Measurements from ENCODE around the gene PTPRT. TPM values are rescaled to one million over a fixed set of nuclear protein-coding genes. Genes with fewer than 3 reads are reported as not detected.

PTPRT gene
- total and polyA plus RNA-seq, 2 of the 4 experiments (the other 2 are of a cell fraction), result not detected

- DNase-seq (no peak), ATAC-seq (ENCODE audit: low read depth) (no peak)
- intact Hi-C loops (cut with micrococcal nuclease), result no loop called here
- H3K4me1 ChIP-seq (ENCODE audit: control insufficient read depth, insufficient read depth, low read length), result no peaks in the 10 kb centered on the region
- no peak overlapping the region for H2AK5ac ChIP-seq (ENCODE audit: low read depth, low read length)
- H3K56ac ChIP-seq (ENCODE audit: extremely low read depth, insufficient read depth, low read length), result no peak overlapping the region
- no peak overlapping the region for H2BK20ac ChIP-seq (ENCODE audit: low read depth, low read length)
- 17% methylated on average over 3 of the region's 9 CpGs; no CpG with 5 or more reads in 1 of the 2 experiments for WGBS, 2 experiments (ENCODE audit: extremely low coverage in 2 of 2, insufficient read length in 1 of 2)
- H3K9me3 ChIP-seq (ENCODE audit: control insufficient read depth, insufficient read depth, low read length), result peaks cover 10% of the 10 kb centered on the region
- H3K4ac ChIP-seq (ENCODE audit: low read depth, low read length), result no peak overlapping the region
- H2BK5ac ChIP-seq (ENCODE audit: low read depth, low read length, poor library complexity, severe bottlenecking), result no peak overlapping the region
- in situ Hi-C loops (cut with MboI; ENCODE audit: low sequenced_read_pairs), result no loop called here
- no peak overlapping the region for H3K9ac ChIP-seq (ENCODE audit: low read depth, low read length)
- no peak overlapping the region for H2AFZ ChIP-seq (replicated peaks; ENCODE audit: low read length, poor library complexity)
- CTCF ChIA-PET, result no interaction called here
- no peak overlapping the region for H3K27ac ChIP-seq (ENCODE audit: insufficient read depth, low read length)
- no peaks in the 10 kb centered on the region for H3K36me3 ChIP-seq (ENCODE audit: control insufficient read depth, insufficient read depth, low read length)
- TF ChIP-seq CTCF (conservative IDR thresholded peaks at IDR 0.05; ENCODE audit: low read depth, low read length) (no peak), MAZ (IDR thresholded peaks at IDR 0.05; ENCODE audit: borderline replicate concordance, low read depth, low read length) (no peak), NFE2L2 (IDR thresholded peaks at IDR 0.05; ENCODE audit: low read depth, low read length) (no peak), RFX5 (IDR thresholded peaks at IDR 0.05; ENCODE audit: low read depth, low read length) (no peak), CEBPB (IDR thresholded peaks at IDR 0.05; ENCODE audit: low read depth, low read length) (no peak), MAFK (IDR thresholded peaks at IDR 0.05; ENCODE audit: low read depth, low read length) (no peak), USF2 (IDR thresholded peaks at IDR 0.05; ENCODE audit: low read depth, low read length) (no peak), BHLHE40 (IDR thresholded peaks at IDR 0.05; ENCODE audit: low read depth, low read length) (no peak), RAD21 (IDR thresholded peaks at IDR 0.05; ENCODE audit: low read length) (no peak), RCOR1 (IDR thresholded peaks at IDR 0.05; ENCODE audit: insufficient replicate concordance, low read length) (no peak), MXI1 (IDR thresholded peaks at IDR 0.05; ENCODE audit: borderline replicate concordance, low read depth, low read length) (no peak), CHD1 (IDR thresholded peaks at IDR 0.05; ENCODE audit: low read depth, low read length) (no peak), ELK1 (IDR thresholded peaks at IDR 0.05; ENCODE audit: borderline replicate concordance, low read depth, low read length) (no peak), POLR2A (IDR thresholded peaks at IDR 0.05; ENCODE audit: low read depth, low read length) (no peak), FOS (IDR thresholded peaks at IDR 0.05; ENCODE audit: low read depth, low read length) (no peak)
- no peak overlapping the region for H3K23ac ChIP-seq (ENCODE audit: low read depth, low read length)
- no peak overlapping the region for H4K91ac ChIP-seq (ENCODE audit: insufficient read depth, low read depth, low read length)
- no peaks in the 10 kb centered on the region for H3K27me3 ChIP-seq (ENCODE audit: control insufficient read depth, insufficient read depth, low read length)
- no peak overlapping the region for H2BK120ac ChIP-seq (ENCODE audit: low read depth, low read length)
- H3K79me1 ChIP-seq (ENCODE audit: low read depth in 1 of 2, low read length in 2 of 2), result no peaks in the 10 kb centered on the region
- dilution Hi-C loops (cut with HindIII; ENCODE audit: low sequenced_read_pairs, unreplicated experiment), result no loop called here
- no peak overlapping the region for H4K8ac ChIP-seq (ENCODE audit: low read depth in 2 of 2, low read length in 2 of 2)
- no peak overlapping the region for H2BK15ac ChIP-seq (ENCODE audit: low read depth, low read length)
- H4K5ac ChIP-seq (ENCODE audit: low read depth, low read length), result no peak overlapping the region
- H4K20me1 ChIP-seq (ENCODE audit: insufficient read depth, low read length), result no peaks in the 10 kb centered on the region
- H3K4me3 ChIP-seq (ENCODE audit: insufficient read depth, low read depth, low read length), result no peak overlapping the region
- H3K18ac ChIP-seq (ENCODE audit: low read depth, low read length), result no peak overlapping the region
- no peak overlapping the region for H3K14ac ChIP-seq (replicated peaks; ENCODE audit: low read depth, low read length)
- no peak overlapping the region for H2AK9ac ChIP-seq (replicated peaks; ENCODE audit: low read depth, low read length, poor library complexity)
- H3K4me2 ChIP-seq (ENCODE audit: low read depth, low read length), result no peak overlapping the region
- BruUV-seq (replicated peaks), result no TSS peak
- POLR2A ChIA-PET (ENCODE audit: unreplicated experiment), result no interaction called here
- H3K9me1 ChIP-seq (ENCODE audit: insufficient read depth, low read length), result no peaks in the 10 kb centered on the region
These were observed 29.7 kb downstream of the PTPRT start for GRCh38 chr20:43159994-43160393.

Data from IMR-90 (cell line).